ENCODE results near the gene LRRFIP1. TPM values are rescaled to one million over a fixed set of nuclear protein-coding genes. Genes with fewer than 3 reads are reported as not detected.

LRRFIP1 gene
- polyA plus RNA-seq, 1 donor (not counting 4 experiments of a cell fraction or from before 2014, with no cell fraction given), result 115 TPM

DNA sequence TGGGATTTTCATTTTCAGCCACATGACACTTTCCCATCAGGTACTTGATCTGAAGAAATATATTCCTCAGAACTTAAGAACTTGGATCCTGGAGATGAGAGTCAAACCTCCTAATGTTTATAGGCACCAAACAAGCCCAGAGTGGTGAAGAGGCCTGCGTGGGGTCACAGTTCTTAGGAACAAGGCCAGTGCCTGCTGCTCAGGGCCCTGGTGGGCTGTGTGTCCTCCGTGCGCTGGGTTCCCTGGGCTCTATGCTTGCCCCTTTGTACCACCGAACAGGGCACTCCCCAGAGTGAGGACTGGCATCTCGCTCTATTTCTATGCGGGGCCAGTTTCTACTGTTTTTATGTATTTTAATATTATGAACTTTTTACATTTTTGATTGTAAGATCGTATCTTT, 95.2 kb downstream of the LRRFIP1 start:
- no peak overlapping the region for H2AFZ ChIP-seq (ENCODE audit: control insufficient read depth, low read length)
- peaks cover 22% of the 10 kb centered on the region for H4K20me1 ChIP-seq (ENCODE audit: control insufficient read depth, extremely low read depth, insufficient read depth, low read length)
- H3K9me1 ChIP-seq (ENCODE audit: control insufficient read depth, extremely low read depth, insufficient read depth, low read length), result peaks cover 10% of the 10 kb centered on the region
- H3K27me3 ChIP-seq (ENCODE audit: control insufficient read depth, extremely low read depth, insufficient read depth, low read length), result no peaks in the 10 kb centered on the region
- peaks cover 21 to 37% of the 10 kb centered on the region in 2 experiments for H3K36me3 ChIP-seq (ENCODE audit: control insufficient read depth in 2 of 2, extremely low read depth in 1 of 2, insufficient read depth in 2 of 2, low read length in 2 of 2)
- peaks cover 78% of the 10 kb centered on the region for H3K79me2 ChIP-seq (ENCODE audit: control insufficient read depth, insufficient read depth, low read length)
- no peak overlapping the region for H3K27ac ChIP-seq (ENCODE audit: control insufficient read depth, insufficient read depth, low read length)
- H3K4me1 ChIP-seq (ENCODE audit: control insufficient read depth, extremely low read depth, insufficient read depth, low read length), result peaks cover 60% of the 10 kb centered on the region
- dilution Hi-C loops (cut with MboI; ENCODE audit: extremely low pct_ligation_motif_present, low sequenced_read_pairs), result no loop called here
- no peak for TF ChIP-seq EZH2 (IDR thresholded peaks at IDR 0.05; ENCODE audit: low read length)
- TF ChIP-seq, protein P1, sequence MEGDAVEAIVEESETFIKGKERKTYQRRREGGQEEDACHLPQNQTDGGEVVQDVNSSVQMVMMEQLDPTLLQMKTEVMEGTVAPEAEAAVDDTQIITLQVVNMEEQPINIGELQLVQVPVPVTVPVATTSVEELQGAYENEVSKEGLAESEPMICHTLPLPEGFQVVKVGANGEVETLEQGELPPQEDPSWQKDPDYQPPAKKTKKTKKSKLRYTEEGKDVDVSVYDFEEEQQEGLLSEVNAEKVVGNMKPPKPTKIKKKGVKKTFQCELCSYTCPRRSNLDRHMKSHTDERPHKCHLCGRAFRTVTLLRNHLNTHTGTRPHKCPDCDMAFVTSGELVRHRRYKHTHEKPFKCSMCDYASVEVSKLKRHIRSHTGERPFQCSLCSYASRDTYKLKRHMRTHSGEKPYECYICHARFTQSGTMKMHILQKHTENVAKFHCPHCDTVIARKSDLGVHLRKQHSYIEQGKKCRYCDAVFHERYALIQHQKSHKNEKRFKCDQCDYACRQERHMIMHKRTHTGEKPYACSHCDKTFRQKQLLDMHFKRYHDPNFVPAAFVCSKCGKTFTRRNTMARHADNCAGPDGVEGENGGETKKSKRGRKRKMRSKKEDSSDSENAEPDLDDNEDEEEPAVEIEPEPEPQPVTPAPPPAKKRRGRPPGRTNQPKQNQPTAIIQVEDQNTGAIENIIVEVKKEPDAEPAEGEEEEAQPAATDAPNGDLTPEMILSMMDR (optimal IDR thresholded peaks at IDR 0.05 in 1 of 3, IDR thresholded peaks at IDR 0.05 in 1 of 3, conservative IDR thresholded peaks at IDR 0.05 in 1 of 3; ENCODE audit: extremely low read depth in 1 of 3, insufficient read depth in 2 of 3, low read length in 3 of 3), result no peak
- no peak overlapping the region for H3K4me2 ChIP-seq (ENCODE audit: control insufficient read depth, extremely low read depth, insufficient read depth, low read depth, low read length)
- no peak for DNase-seq (ENCODE audit: low read depth, low spot score)
- no peaks in the 10 kb centered on the region for H3K9me3 ChIP-seq (ENCODE audit: control insufficient read depth, low read depth, low read length)
- no peak overlapping the region for H3K4me3 ChIP-seq (ENCODE audit: control insufficient read depth in 2 of 3, extremely low read depth in 1 of 3, insufficient read depth in 2 of 3, low read depth in 1 of 3, low read length in 3 of 3)
- no peak for FAIRE-seq
- no peak overlapping the region for H3K9ac ChIP-seq (ENCODE audit: control insufficient read depth, extremely low read depth, insufficient read depth, low read length)

DNA sequence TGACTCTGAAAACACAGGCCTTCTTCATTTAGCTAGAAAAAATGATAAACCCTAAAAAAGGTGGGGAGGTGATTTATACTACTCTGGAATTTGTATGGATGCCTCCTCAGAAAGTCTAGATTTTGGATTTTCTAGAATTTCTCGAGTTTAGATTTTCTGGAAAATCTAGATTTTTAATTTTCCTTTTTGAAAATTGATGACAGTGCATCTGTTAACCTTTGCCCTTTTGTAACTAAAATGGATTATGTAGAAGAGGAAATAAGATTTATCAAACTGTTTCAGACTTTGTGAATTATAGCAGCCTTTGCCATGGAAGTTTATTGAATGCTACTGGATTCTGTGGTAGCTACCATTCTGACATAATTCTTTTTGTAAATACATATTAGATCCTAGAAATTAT, 95.6 kb downstream of the LRRFIP1 start:
- H3K4me3 ChIP-seq (ENCODE audit: control insufficient read depth in 2 of 3, extremely low read depth in 1 of 3, insufficient read depth in 2 of 3, low read depth in 1 of 3, low read length in 3 of 3), result no peak overlapping the region
- no peak for TF ChIP-seq EZH2 (IDR thresholded peaks at IDR 0.05; ENCODE audit: low read length)
- TF ChIP-seq, protein P1 (optimal IDR thresholded peaks at IDR 0.05 in 1 of 3, IDR thresholded peaks at IDR 0.05 in 1 of 3, conservative IDR thresholded peaks at IDR 0.05 in 1 of 3; ENCODE audit: extremely low read depth in 1 of 3, insufficient read depth in 2 of 3, low read length in 3 of 3), result no peak
- no peaks in the 10 kb centered on the region for H3K9me3 ChIP-seq (ENCODE audit: control insufficient read depth, low read depth, low read length)
- H4K20me1 ChIP-seq (ENCODE audit: control insufficient read depth, extremely low read depth, insufficient read depth, low read length), result peaks cover 23% of the 10 kb centered on the region
- peaks cover 21 to 36% of the 10 kb centered on the region in 2 experiments for H3K36me3 ChIP-seq (ENCODE audit: control insufficient read depth in 2 of 2, extremely low read depth in 1 of 2, insufficient read depth in 2 of 2, low read length in 2 of 2)
- peaks cover 12% of the 10 kb centered on the region for H3K9me1 ChIP-seq (ENCODE audit: control insufficient read depth, extremely low read depth, insufficient read depth, low read length)
- peaks cover 58% of the 10 kb centered on the region for H3K4me1 ChIP-seq (ENCODE audit: control insufficient read depth, extremely low read depth, insufficient read depth, low read length)
- H2AFZ ChIP-seq (ENCODE audit: control insufficient read depth, low read length), result no peak overlapping the region
- DNase-seq (ENCODE audit: low read depth, low spot score) (no peak), FAIRE-seq (no peak)
- peaks cover 78% of the 10 kb centered on the region for H3K79me2 ChIP-seq (ENCODE audit: control insufficient read depth, insufficient read depth, low read length)
- no peak overlapping the region for H3K4me2 ChIP-seq (ENCODE audit: control insufficient read depth, extremely low read depth, insufficient read depth, low read depth, low read length)
- H3K27ac ChIP-seq (ENCODE audit: control insufficient read depth, insufficient read depth, low read length), result no peak overlapping the region
- H3K27me3 ChIP-seq (ENCODE audit: control insufficient read depth, extremely low read depth, insufficient read depth, low read length), result no peaks in the 10 kb centered on the region
- H3K9ac ChIP-seq (ENCODE audit: control insufficient read depth, extremely low read depth, insufficient read depth, low read length), result no peak overlapping the region
- dilution Hi-C loops (cut with MboI; ENCODE audit: extremely low pct_ligation_motif_present, low sequenced_read_pairs), result no loop called here
